GM04504 (cell line): ENCODE results near the gene GKAP1.
"Not testable (repeated sequence)": the region's sequence is repeated elsewhere in the genome, so short reads cannot be mapped to it uniquely, and the experiment has no call there.

Source experiments
- DNase-seq: peaks from one replicate; pipeline ENCODE4 v3.0.0-alpha.2; 2012; ENCODE audit warnings: low read depth

The GKAP1 gene

GRCh38 chr9:83817356-83818278, at the start of gene GKAP1:
TSS of gene GKAP1 (minus strand) at chr9:83817769. CDS start at chr9:83806517, 11,252 bp downstream.
- peak; percentile 5 for DNase-seq

- not testable (repeated sequence) for DNase-seq
Measured at GRCh38 chr9:83849895-83850294, 32.3 kb upstream of the GKAP1 start.

GRCh38 chr9:83837070-83837643, 19.6 kb upstream of the GKAP1 start:
- not testable (repeated sequence) for DNase-seq

- not testable (repeated sequence) for DNase-seq
Measured at GRCh38 chr9:83830426-83831071, 13.0 kb upstream of the GKAP1 start.

- DNase-seq: peak; percentile 17
Measured at GRCh38 chr9:83824986-83825623, 7.5 kb upstream of the GKAP1 start.

GRCh38 chr9:83817011-83817355, 586 bp downstream of the GKAP1 start:
- not testable (repeated sequence) for DNase-seq

- not testable (repeated sequence) for DNase-seq
Measured at GRCh38 chr9:83815120-83815519, 2.4 kb downstream of the GKAP1 start.

GRCh38 chr9:83809213-83809612, 8.4 kb downstream of the GKAP1 start:
- not testable (repeated sequence) for DNase-seq

GRCh38 chr9:83804454-83804853, 13.1 kb downstream of the GKAP1 start:
- DNase-seq: not testable (repeated sequence)

- DNase-seq: not testable (repeated sequence)
Measured at GRCh38 chr9:83803941-83804340, 13.6 kb downstream of the GKAP1 start.

- no peak for DNase-seq
Measured at GRCh38 chr9:83800236-83801033, 17.1 kb downstream of the GKAP1 start.

GRCh38 chr9:83794051-83794450, 23.5 kb downstream of the GKAP1 start:
- DNase-seq: no peak

- DNase-seq: no peak
Measured at GRCh38 chr9:83792746-83793145, 24.8 kb downstream of the GKAP1 start.

GRCh38 chr9:83778164-83778563, 39.4 kb downstream of the GKAP1 start:
- DNase-seq: no peak

- DNase-seq: no peak
Measured at GRCh38 chr9:83775932-83776331, 41.6 kb downstream of the GKAP1 start.

GRCh38 chr9:83772860-83773259, 44.7 kb downstream of the GKAP1 start:
- no peak for DNase-seq

GRCh38 chr9:83765376-83765775, 52.2 kb downstream of the GKAP1 start:
- DNase-seq: no peak

GRCh38 chr9:83754383-83754977, 63.1 kb downstream of the GKAP1 start:
- no peak for DNase-seq

GRCh38 chr9:83749706-83750105, 67.9 kb downstream of the GKAP1 start:
- no peak for DNase-seq

GRCh38 chr9:83744206-83744605, 73.4 kb downstream of the GKAP1 start:
- DNase-seq: no peak

- no peak for DNase-seq
Measured at GRCh38 chr9:83733739-83734138, 83.8 kb downstream of the GKAP1 start.
